Skeletal muscle tissue (tissue), 4 donors: ENCODE results near the gene NOS3. TPM values are rescaled to one million over a fixed set of nuclear protein-coding genes. Genes with fewer than 3 reads are reported as not detected.

ENCODE experiments used
- H3K27ac ChIP-seq: one replicate; pipeline ENCODE4 v1.7.0; 2013; ENCODE audit warnings: mild to moderate bottlenecking, low read depth, low read length, inconsistent platforms
- H3K27me3 ChIP-seq, 3 donors: one replicate each; pipeline ENCODE4 v1.7.0; 2013; ENCODE audit warnings: low read length in 3 of 3; ENCODE audit not compliant: control insufficient read depth in 3 of 3, insufficient read depth in 3 of 3
- H3K36me3 ChIP-seq, 3 donors: one replicate each; pipeline ENCODE4 v1.7.0; 2013; ENCODE audit warnings: low read length in 3 of 3; ENCODE audit not compliant: control insufficient read depth in 3 of 3, insufficient read depth in 3 of 3
- H3K4me1 ChIP-seq, 3 donors: one replicate each; pipeline ENCODE4 v1.7.0; 2013; ENCODE audit warnings: low read length in 3 of 3, mild to moderate bottlenecking in 3 of 3; ENCODE audit not compliant: control insufficient read depth in 3 of 3, insufficient read depth in 3 of 3
- H3K4me3 ChIP-seq, 3 donors: one replicate each; pipeline ENCODE4 v1.7.0; 2013; ENCODE audit warnings: low read length in 3 of 3
- H3K9ac ChIP-seq, 3 donors: one replicate each; pipeline ENCODE4 v1.7.0; 2013; ENCODE audit warnings: low read length in 3 of 3, mild to moderate bottlenecking in 3 of 3, moderate library complexity in 2 of 3, low read depth in 1 of 3
- H3K9me3 ChIP-seq, 3 donors: one replicate each; pipeline ENCODE4 v1.7.0; 2013; ENCODE audit warnings: low read length in 3 of 3; ENCODE audit not compliant: control insufficient read depth in 3 of 3
- total RNA-seq: library from RNA; depleted of rRNA; stranded (reverse); fragments of >200 nt; gene quantifications from one replicate; pipeline ENCODE4 v1.2.3, GENCODE V29; 2014
- donor health status: Osteomylitis.

NOS3 gene
- total RNA-seq, 1 donor from 2014 or later = 4.7 TPM

DNA sequence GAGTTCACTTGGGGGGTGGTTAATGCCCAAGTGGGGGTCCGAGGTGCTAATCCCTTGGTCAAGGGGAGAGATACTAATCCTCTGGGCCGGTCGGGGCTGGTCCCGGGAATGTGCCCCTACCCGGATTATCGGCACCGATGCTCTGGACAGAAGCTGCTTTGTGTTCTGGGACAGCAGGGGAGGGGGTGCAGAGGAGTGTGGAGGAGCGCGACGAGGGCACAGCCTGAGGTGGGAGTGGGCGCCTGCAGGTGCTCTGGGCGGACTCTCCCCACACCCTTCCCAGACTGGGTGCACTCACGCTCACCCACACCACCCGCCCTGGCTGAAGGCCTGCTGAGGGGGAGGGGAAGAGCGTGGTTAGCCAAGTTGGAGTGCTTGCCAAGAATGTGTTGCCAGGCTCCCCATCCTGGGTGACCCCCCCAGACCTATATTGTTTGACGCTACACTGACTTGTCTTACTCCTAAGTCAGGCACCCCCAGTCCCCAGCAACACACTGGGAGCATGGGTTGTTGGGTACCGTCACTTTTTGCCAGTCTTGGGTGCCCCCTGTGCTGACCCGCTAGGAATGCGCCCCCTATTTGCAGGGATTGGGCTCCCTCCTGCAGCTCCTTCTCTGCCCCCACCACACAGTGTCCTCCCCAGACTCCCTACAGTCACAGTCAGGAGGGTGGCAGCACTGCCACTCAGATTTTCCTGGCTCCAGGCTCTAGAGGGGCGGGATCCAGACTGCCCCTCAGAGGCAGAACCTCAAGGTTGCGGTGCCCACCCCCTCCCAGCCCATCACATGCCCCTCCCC, 69.8 kb downstream of the NOS3 start:
- Histone ChIP-seq H3K9me3 (no peaks in the 10 kb centered on the region), H3K4me1 (peaks cover 47 to 51% (median 49%) of the 10 kb centered on the region in 3 donors), H3K36me3 (peaks cover 11 to 17% (median 13%) of the 10 kb centered on the region in 3 donors), H3K27me3 (no peaks in the 10 kb centered on the region), H3K27ac (peak overlapping the region; percentile 98), H3K4me3 (peak overlapping the region; percentile 75 to 90 (median 86)), H3K9ac (peak overlapping the region; percentile 59 to 95 (median 77))

DNA sequence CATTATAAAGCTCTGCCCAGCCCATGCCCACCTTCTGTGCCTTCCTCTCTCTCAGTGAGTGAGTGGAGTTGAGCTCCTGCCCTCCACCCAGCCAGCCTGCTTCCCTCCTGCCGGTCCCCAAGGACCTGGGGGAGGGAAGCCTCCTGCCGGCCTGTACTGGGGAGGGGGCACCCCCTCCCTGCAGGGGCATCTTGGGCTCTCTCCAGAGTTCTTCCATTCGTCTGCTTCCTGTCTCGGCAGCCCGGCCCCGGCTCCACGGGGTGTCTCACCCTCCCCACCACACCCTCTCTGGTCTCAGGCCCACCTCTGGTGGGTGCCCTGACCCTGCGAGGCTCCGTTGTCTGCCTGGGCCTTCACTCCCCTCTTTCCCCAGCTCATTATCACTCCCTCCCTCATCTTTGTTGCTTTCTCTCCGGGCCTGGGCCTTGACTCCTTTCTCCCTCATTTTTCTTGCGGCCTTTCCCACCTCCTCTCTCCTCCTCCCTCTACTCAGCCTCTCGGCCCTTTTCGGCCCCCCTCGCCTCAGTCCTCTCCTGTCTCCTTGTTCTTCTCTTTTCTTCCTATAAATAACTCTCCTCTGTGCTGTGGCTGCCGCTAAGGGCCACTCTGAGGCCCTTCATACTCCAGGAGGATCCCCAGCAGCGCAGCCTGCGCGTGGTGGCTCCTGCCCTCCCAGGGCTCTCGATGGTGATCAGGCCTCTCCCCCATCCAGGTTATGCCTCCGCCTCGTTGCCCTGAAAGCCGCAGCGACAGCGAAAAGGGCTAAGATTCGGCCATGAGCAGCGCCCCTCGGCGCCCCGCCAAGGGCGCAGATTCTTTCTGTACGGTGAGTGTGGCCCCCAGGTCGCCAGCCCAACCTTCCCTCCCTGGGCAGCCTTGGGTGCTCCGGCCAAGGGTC, 70.6 kb downstream of the NOS3 start:
- Histone ChIP-seq H3K27ac (no peak overlapping the region), H3K36me3 (peaks cover 13 to 19% (median 14%) of the 10 kb centered on the region in 3 donors), H3K9me3 (no peaks in the 10 kb centered on the region), H3K4me1 (peaks cover 47 to 51% (median 49%) of the 10 kb centered on the region in 3 donors), H3K4me3 (no peak overlapping the region), H3K27me3 (no peaks in the 10 kb centered on the region), H3K9ac (no peak overlapping the region)

DNA sequence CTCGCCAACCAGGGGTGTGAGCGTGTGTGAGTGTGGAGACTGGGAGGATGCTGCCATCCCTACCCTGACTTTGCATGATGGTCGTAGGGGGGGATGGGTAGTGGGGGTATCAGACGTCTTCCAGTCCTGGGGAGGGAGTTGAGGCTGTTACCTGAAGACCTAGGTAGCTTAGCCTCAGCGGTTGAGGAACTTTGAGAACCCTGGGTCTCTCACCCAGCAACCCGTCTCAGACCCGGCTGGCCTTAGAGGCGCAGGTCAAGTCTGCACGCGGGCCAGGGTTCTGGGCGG, 71.2 kb downstream of the NOS3 start:
- Histone ChIP-seq H3K27ac (no peak overlapping the region), H3K36me3 (peaks cover 14 to 19% (median 16%) of the 10 kb centered on the region in 3 donors), H3K9me3 (no peaks in the 10 kb centered on the region), H3K4me3 (no peak overlapping the region), H3K4me1 (peaks cover 41 to 45% (median 44%) of the 10 kb centered on the region in 3 donors), H3K9ac (no peak overlapping the region), H3K27me3 (no peaks in the 10 kb centered on the region)

DNA sequence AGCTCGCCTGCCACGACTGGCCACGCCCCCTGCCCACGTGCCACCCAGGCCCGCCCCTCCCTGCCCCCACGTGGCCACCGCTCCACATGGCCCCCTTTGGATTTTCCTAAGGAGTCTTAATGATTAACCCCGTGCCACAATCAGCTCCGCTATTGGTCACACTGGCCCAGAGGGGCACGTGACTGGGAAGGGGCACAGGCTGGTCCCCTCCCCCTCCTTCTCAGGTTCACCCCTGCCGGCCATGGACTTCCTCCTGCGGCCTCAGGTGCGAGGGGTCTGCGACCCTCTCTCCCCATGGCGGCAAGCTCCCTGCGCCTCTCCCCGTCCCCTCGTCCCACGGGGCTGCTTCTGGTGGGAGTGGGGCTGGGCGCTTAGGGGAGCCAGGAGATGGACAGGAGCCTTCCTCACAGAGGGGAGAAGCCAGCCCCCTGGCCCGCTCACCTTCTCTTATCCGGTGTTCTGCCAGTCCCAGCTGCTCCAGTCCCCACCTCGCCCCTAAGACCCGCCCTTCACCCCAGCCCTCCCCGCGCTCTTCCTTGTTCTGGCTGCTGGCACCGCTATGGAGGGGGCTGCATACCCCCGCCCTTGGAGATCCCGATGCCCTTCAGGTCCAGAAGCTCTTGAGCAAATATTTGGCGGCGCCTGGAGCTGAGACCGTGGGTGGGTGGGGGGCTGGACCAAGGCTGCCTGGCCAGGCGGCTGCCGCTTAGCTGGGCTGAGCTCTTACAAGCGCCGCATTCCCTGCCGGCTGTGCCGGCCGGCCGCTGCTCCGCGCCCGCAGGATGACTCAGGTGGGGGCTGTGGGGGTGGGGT, 71.8 kb downstream of the NOS3 start:
- Histone ChIP-seq H3K4me3 (peak overlapping the region in 1 of 3 donors; percentile 6), H3K9ac (peak overlapping the region in 1 of 3 donors; percentile 33), H3K4me1 (peaks cover 37 to 40% (median 39%) of the 10 kb centered on the region in 3 donors), H3K9me3 (no peaks in the 10 kb centered on the region), H3K27ac (peak overlapping the region; percentile 7), H3K27me3 (no peaks in the 10 kb centered on the region), H3K36me3 (peaks cover 19 to 25% (median 20%) of the 10 kb centered on the region in 3 donors)

DNA sequence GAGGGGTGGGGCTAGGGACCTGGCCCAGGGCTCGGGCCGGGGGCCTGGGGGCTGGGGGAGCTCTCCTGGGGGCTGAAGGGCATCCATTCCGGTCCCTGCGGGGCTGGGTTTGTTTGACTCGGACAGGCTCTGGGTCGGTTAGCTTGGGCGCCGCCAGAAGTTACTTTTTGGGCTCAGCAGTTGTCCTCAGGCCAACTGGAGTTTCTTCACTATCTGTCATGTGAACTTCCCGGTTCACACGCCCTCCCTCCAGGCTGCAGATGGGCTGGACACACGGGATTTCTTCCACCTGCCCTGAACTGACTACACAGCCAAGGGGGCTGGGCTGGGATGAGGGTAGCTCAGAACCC, 72.4 kb downstream of the NOS3 start:
- Histone ChIP-seq H3K9ac (peak overlapping the region in 1 of 3 donors; percentile 8), H3K36me3 (peaks cover 21 to 30% (median 24%) of the 10 kb centered on the region in 3 donors), H3K9me3 (no peaks in the 10 kb centered on the region), H3K4me3 (no peak overlapping the region), H3K27ac (peak overlapping the region; percentile 7), H3K4me1 (peaks cover 37 to 38% (median 37%) of the 10 kb centered on the region in 3 donors), H3K27me3 (no peaks in the 10 kb centered on the region)

Other genes starting within 250 kb of the NOS3 start
- gene TMEM176B, start 190.7 kb upstream of the NOS3 start, total RNA-seq = 18.3 TPM
- 11.0 TPM for gene TMEM176A, start 190.2 kb upstream of the NOS3 start, total RNA-seq
- under 0.01 TPM for gene AOC1, start 138.5 kb upstream of the NOS3 start, total RNA-seq
- gene KCNH2, start 12.7 kb upstream of the NOS3 start, total RNA-seq = 7.3 TPM
- gene ATG9B, start 33.5 kb downstream of the NOS3 start, total RNA-seq = not detected
- gene ABCB8, start 37.4 kb downstream of the NOS3 start, total RNA-seq = 15.7 TPM
- gene ASIC3, start 57.5 kb downstream of the NOS3 start, total RNA-seq = not detected
- 5.7 TPM for gene CDK5, start 66.9 kb downstream of the NOS3 start, total RNA-seq
- gene SLC4A2, start 68.6 kb downstream of the NOS3 start, total RNA-seq = 31.3 TPM
- 55.3 TPM for gene FASTK, start 89.8 kb downstream of the NOS3 start, total RNA-seq
- 12.5 TPM for gene TMUB1, start 92.5 kb downstream of the NOS3 start, total RNA-seq
- gene AGAP3, start 95.5 kb downstream of the NOS3 start, total RNA-seq = 28.7 TPM
- gene GBX1, start 176.7 kb downstream of the NOS3 start, total RNA-seq = not detected
- gene ASB10, start 196.2 kb downstream of the NOS3 start, total RNA-seq = 3.7 TPM
- gene H2BK1, start 219.5 kb downstream of the NOS3 start, total RNA-seq = not detected
- 20.9 TPM for gene ABCF2, start 236.2 kb downstream of the NOS3 start, total RNA-seq
- 16.2 TPM for gene CHPF2, start 241.5 kb downstream of the NOS3 start, total RNA-seq